Measurements from ENCODE around the gene CD2AP.

Gene CD2AP

DNA sequence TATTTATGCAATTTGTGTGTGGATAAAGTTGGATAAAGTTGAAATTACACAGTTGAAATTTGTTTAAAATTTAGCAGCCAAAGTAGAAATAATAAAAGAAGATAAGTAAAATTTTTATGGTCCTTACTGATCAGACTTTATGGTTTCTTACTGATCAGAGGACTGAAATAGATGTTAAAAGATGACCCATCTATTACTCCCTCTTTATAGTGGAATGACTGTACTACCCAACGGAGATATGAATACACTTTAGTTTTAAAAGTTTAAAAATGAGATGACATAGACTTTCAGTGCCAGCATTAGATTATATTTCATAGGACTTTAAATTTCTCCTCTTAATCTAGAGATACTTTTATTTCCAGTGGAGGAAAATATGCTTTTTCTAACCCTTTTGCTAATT is 121.9 kb downstream of the CD2AP start (continued):
- no peak for TF ChIP-seq PATZ1 (CRISPR knock-in tag; IDR thresholded peaks at IDR 0.05; ENCODE audit: borderline replicate concordance)
- no peak for TF ChIP-seq ZNF565 (CRISPR knock-in tag; conservative IDR thresholded peaks at IDR 0.05; ENCODE audit: low read depth)
- no peak for TF ChIP-seq SNAI2 (CRISPR knock-in tag; IDR thresholded peaks at IDR 0.05)
- no peak for TF ChIP-seq PPARA (CRISPR knock-in tag; IDR thresholded peaks at IDR 0.05; ENCODE audit: borderline replicate concordance)
- no peak for TF ChIP-seq CSDC2 (CRISPR knock-in tag; IDR thresholded peaks at IDR 0.05)

DNA sequence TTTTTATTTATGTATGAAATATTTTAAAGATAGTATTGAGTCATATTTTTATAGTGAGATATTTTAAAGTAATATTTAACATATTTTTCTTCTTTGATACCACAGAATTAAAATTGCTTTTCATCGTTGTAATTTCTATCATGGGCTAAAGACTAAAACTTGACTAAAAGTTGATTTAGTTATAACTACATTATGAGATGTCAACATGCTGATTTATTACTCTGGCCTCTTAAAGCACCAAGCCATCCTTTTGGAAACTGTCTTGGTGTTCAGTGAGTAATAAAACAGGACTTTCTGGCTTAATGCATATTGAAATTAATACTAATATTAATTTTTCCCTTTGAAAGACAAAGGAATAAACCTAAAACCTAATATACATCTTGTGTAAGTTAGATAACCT is 125.6 kb downstream of the CD2AP start:
- TF ChIP-seq ZFP30 (CRISPR knock-in tag; IDR thresholded peaks at IDR 0.05) (no peak), ZNF565 (CRISPR knock-in tag; conservative IDR thresholded peaks at IDR 0.05; ENCODE audit: low read depth) (no peak), ISL1 (CRISPR knock-in tag; IDR thresholded peaks at IDR 0.05) (no peak), CREB5 (CRISPR knock-in tag; IDR thresholded peaks at IDR 0.05; ENCODE audit: low read depth) (no peak), ZNF70 (CRISPR knock-in tag; IDR thresholded peaks at IDR 0.05) (no peak), PATZ1 (CRISPR knock-in tag; IDR thresholded peaks at IDR 0.05; ENCODE audit: borderline replicate concordance) (no peak), CSDC2 (CRISPR knock-in tag; IDR thresholded peaks at IDR 0.05) (no peak), RARB (CRISPR knock-in tag; IDR thresholded peaks at IDR 0.05) (no peak), GLIS3 (CRISPR knock-in tag; IDR thresholded peaks at IDR 0.05) (no peak), TOX (CRISPR knock-in tag; IDR thresholded peaks at IDR 0.05; ENCODE audit: borderline replicate concordance) (no peak), ZFP3 (CRISPR knock-in tag; IDR thresholded peaks at IDR 0.05) (no peak), TSHZ2 (CRISPR knock-in tag; IDR thresholded peaks at IDR 0.05) (no peak), BACH2 (CRISPR knock-in tag; IDR thresholded peaks at IDR 0.05; ENCODE audit: borderline replicate concordance) (no peak), OSR1 (CRISPR knock-in tag; IDR thresholded peaks at IDR 0.05) (no peak), ESRRG (CRISPR knock-in tag; IDR thresholded peaks at IDR 0.05) (no peak), ZC3H10 (CRISPR knock-in tag; IDR thresholded peaks at IDR 0.05) (no peak)
- no peak for ATAC-seq

- TF ChIP-seq PATZ1 (CRISPR knock-in tag; IDR thresholded peaks at IDR 0.05; ENCODE audit: borderline replicate concordance) (no peak), OSR1 (CRISPR knock-in tag; IDR thresholded peaks at IDR 0.05) (no peak), TOX (CRISPR knock-in tag; IDR thresholded peaks at IDR 0.05; ENCODE audit: borderline replicate concordance) (no peak), ARNTL (CRISPR knock-in tag; IDR thresholded peaks at IDR 0.05; ENCODE audit: borderline replicate concordance, low read depth) (no peak), ZNF565 (CRISPR knock-in tag; conservative IDR thresholded peaks at IDR 0.05; ENCODE audit: low read depth) (no peak), PPARA (CRISPR knock-in tag; IDR thresholded peaks at IDR 0.05; ENCODE audit: borderline replicate concordance) (no peak), BACH2 (CRISPR knock-in tag; IDR thresholded peaks at IDR 0.05; ENCODE audit: borderline replicate concordance) (no peak), ZFP3 (CRISPR knock-in tag; IDR thresholded peaks at IDR 0.05) (no peak), SNAI2 (CRISPR knock-in tag; IDR thresholded peaks at IDR 0.05) (no peak)
- TF ChIP-seq, protein P1, sequence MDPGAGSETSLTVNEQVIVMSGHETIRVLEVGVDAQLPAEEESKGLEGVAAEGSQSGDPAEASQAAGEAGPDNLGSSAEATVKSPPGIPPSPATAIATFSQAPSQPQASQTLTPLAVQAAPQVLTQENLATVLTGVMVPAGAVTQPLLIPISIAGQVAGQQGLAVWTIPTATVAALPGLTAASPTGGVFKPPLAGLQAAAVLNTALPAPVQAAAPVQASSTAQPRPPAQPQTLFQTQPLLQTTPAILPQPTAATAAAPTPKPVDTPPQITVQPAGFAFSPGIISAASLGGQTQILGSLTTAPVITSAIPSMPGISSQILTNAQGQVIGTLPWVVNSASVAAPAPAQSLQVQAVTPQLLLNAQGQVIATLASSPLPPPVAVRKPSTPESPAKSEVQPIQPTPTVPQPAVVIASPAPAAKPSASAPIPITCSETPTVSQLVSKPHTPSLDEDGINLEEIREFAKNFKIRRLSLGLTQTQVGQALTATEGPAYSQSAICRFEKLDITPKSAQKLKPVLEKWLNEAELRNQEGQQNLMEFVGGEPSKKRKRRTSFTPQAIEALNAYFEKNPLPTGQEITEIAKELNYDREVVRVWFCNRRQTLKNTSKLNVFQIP (CRISPR knock-in tag; IDR thresholded peaks at IDR 0.05; ENCODE audit: borderline replicate concordance, low read depth), result no peak
- ATAC-seq, result no peak
Measured at GRCh38 chr6:47603995-47604394, 126.4 kb downstream of the CD2AP start.

All from SK-N-SH treated with all-trans-retinoic acid at 6 μM for 48 hours (cell line).